GM12878 (cell line): ENCODE data around the gene OR2F2. TPM values are rescaled to one million over a fixed set of nuclear protein-coding genes. Genes with fewer than 3 reads are reported as not detected.

Source experiments
- ATAC-seq: fragments of 200-7000 bp; cut with Tn5 transposase; 3 replicates; pipeline ENCODE4 v1.9.1; 2020; ENCODE audit warnings: mild to moderate bottlenecking, moderate library complexity
- BruUV-seq: library from RNA; stranded (reverse); fragments of 400-500 nt; replicated peaks from 2 replicates; lab custom pipeline; 2021; lab: Mats Ljungman, UMichigan
- CTCF ChIA-PET: fragments of 300-600 bp; sonication (Branson Sonifier 250); formaldehyde crosslinking; extraction: SDS; loops from one replicate; lab custom pipeline; 2021; ENCODE audit warnings: inconsistent platforms; lab: Yijun Ruan, JAX
- POLR2A ChIA-PET: fragments of 350-600 bp; formaldehyde crosslinking; extraction: SDS; loops from one replicate; lab custom pipeline; 2021; ENCODE audit warnings: inconsistent platforms; lab: Charles Lee
- RAD21 ChIA-PET: fragments of 300-600 bp; sonication (Branson Sonifier 250); formaldehyde crosslinking; loops from one replicate; lab custom pipeline; 2023; ENCODE audit warnings: antibody characterized with exemption; ENCODE audit not compliant: unreplicated experiment; lab: Charles Lee
- SMC1A ChIA-PET: fragments of 300-600 bp; sonication (Branson Sonifier 250); formaldehyde crosslinking; loops from one replicate; lab custom pipeline; 2023; ENCODE audit not compliant: unreplicated experiment, uncharacterized antibody; lab: Charles Lee
- DNase-seq: peaks from one replicate; pipeline ENCODE4 v3.0.0-alpha.2; 2011; ENCODE audit warnings: low read depth, low spot score
- FAIRE-seq: peaks from 3 replicates; lab custom pipeline; 2011; peaks lifted over from hg19 to GRCh38; lab: Jason Lieb, UNC
- H2AFZ ChIP-seq: 2 replicates; pipeline ENCODE4 v1.6.0; 2011; ENCODE audit warnings: low read depth, low read length, control low read depth; ENCODE audit not compliant: control insufficient read depth
- H3K27ac ChIP-seq: 2 replicates; pipeline ENCODE4 v1.5.1; 2011; ENCODE audit warnings: control low read depth; ENCODE audit not compliant: control insufficient read depth, insufficient read depth
- H3K27me3 ChIP-seq, 2 experiments: replicated peaks in 1 of 2; 2 replicates each; pipeline versions ENCODE4 v1.6.0 to v1.6.1; 2011; ENCODE audit warnings: low read length in 1 of 2; ENCODE audit not compliant: control insufficient read depth in 2 of 2, insufficient read depth in 2 of 2
- H3K36me3 ChIP-seq, 2 experiments: 2 replicates each; pipeline ENCODE4 v1.5.1; 2011; ENCODE audit warnings: low read length in 1 of 2; ENCODE audit not compliant: control insufficient read depth in 2 of 2, insufficient read depth in 2 of 2
- H3K4me1 ChIP-seq: 2 replicates; pipeline ENCODE4 v1.6.1; 2011; ENCODE audit warnings: mild to moderate bottlenecking, low read length, moderate library complexity, mixed read lengths; ENCODE audit not compliant: control insufficient read depth, insufficient read depth
- H3K4me2 ChIP-seq: 2 replicates; pipeline ENCODE4 v1.6.0; 2011; ENCODE audit warnings: control low read depth; ENCODE audit not compliant: control insufficient read depth, insufficient read depth
- H3K4me3 ChIP-seq: fragments of 200-600 bp; sonication (generic); 2 replicates; pipeline ENCODE4 v1.5.1; 2016
- H3K79me2 ChIP-seq: 2 replicates; pipeline ENCODE4 v1.6.0; 2011; ENCODE audit warnings: low read length; ENCODE audit not compliant: control insufficient read depth, insufficient read depth
- H3K9ac ChIP-seq: 2 replicates; pipeline ENCODE4 v1.8.0; 2011; ENCODE audit warnings: low read length, control low read depth, mixed read lengths; ENCODE audit not compliant: control insufficient read depth, insufficient read depth
- H3K9me3 ChIP-seq: replicated peaks from 3 replicates; pipeline ENCODE4 v1.5.1; 2011; ENCODE audit warnings: mild to moderate bottlenecking, low read length; ENCODE audit not compliant: control insufficient read depth, insufficient read depth
- H4K20me1 ChIP-seq: 2 replicates; pipeline ENCODE4 v1.6.0; 2011; ENCODE audit not compliant: control insufficient read depth, insufficient read depth
- BRCA1 ChIP-seq: IDR thresholded peaks from 2 replicates; pipeline ENCODE4 v1.6.1; 2011; ENCODE audit warnings: low read depth, low read length, improper control_type of control experiment
- FOS ChIP-seq: IDR thresholded peaks from 3 replicates; pipeline ENCODE4 v1.6.1; 2011; ENCODE audit warnings: borderline replicate concordance; ENCODE audit not compliant: insufficient read length; ENCODE audit errors: extremely low read depth
- HDAC6 ChIP-seq: fragments of 200-600 bp; sonication (generic); IDR thresholded peaks from one replicate; pipeline ENCODE4 v1.8.0; 2017; ENCODE audit warnings: antibody characterized with exemption; ENCODE audit not compliant: unreplicated experiment
- NBN ChIP-seq: fragments of 450-650 bp; IDR thresholded peaks from 2 replicates; pipeline ENCODE4 v1.6.1; 2016
- NR2C2 ChIP-seq: IDR thresholded peaks from 2 replicates; pipeline ENCODE4 v1.6.1; 2011; ENCODE audit warnings: borderline replicate concordance, low read depth; ENCODE audit not compliant: control insufficient read depth, insufficient read length
- POU2F2 ChIP-seq: IDR thresholded peaks from 3 replicates; pipeline ENCODE4 v1.6.1; 2011; ENCODE audit warnings: low read depth, mild to moderate bottlenecking, low read length, borderline replicate concordance
- RCOR1 ChIP-seq: conservative IDR thresholded peaks from 2 replicates; pipeline ENCODE4 v1.6.1; 2012; ENCODE audit warnings: low read depth, low read length, improper control_type of control experiment
- STAT1 ChIP-seq: fragments of 450-650 bp; conservative IDR thresholded peaks from 2 replicates; pipeline ENCODE4 v1.6.1; 2014; ENCODE audit warnings: antibody characterized with exemption, mild to moderate bottlenecking
- TCF7 ChIP-seq: IDR thresholded peaks from 2 replicates; pipeline ENCODE4 v1.6.1; 2014; ENCODE audit warnings: antibody characterized with exemption, borderline replicate concordance
- USF1 ChIP-seq: IDR thresholded peaks from 2 replicates; pipeline ENCODE4 v1.6.1; 2011; ENCODE audit warnings: borderline replicate concordance, low read depth, mild to moderate bottlenecking, moderate library complexity, mixed read lengths, low read length; ENCODE audit not compliant: insufficient read depth; ENCODE audit errors: extremely low read length
- ZZZ3 ChIP-seq: IDR thresholded peaks from 2 replicates; pipeline ENCODE4 v1.6.1; 2011; ENCODE audit warnings: low read depth; ENCODE audit not compliant: control insufficient read depth, insufficient read length
- WGBS: methylation state at CpG from one replicate; pipeline ENCODE4 v1.1.6; 2016; ENCODE audit warnings: low lambda C conversion rate; ENCODE audit not compliant: insufficient replicate concordance, insufficient coverage; ENCODE audit errors: missing lambda C conversion rate; 5-methylcytosine and 5-hydroxymethylcytosine counted together
- in situ Hi-C: fragments of 300-500 bp; cut with MboI; formaldehyde crosslinking; loops from 9 replicates; pipeline ENCODE4 v1.14.3; 2018; ENCODE audit warnings: mixed read lengths
- intact Hi-C: fragments of 100-400 bp; cut with micrococcal nuclease; formaldehyde crosslinking; loops from one replicate; pipeline ENCODE4 v1.14.2; 2022; ENCODE audit not compliant: unreplicated experiment
- polyA plus RNA-seq, 11 experiments: library from polyadenylated mRNA; depleted of rRNA in 4 of 11; unstranded in 6 of 11; stranded (reverse) in 5 of 11; fragments of >200 nt; fragmentation: Nextera tagmentation in 4 of 11; fragmentation: Illumina TruSeq in 1 of 11; extraction: Ambion mirVana in 4 of 11; extraction: Trizol in 1 of 11; gene quantifications; 1 replicate in 1 of 11; 2 replicates in 10 of 11; pipeline versions ENCODE4 v1.2.1 to v1.2.3, GENCODE V29; 2011 to 2016; ENCODE audit warnings: inconsistent platforms in 2 of 11, missing spikeins in 2 of 11, low read depth in 1 of 11
- total RNA-seq, 4 experiments: library from RNA; depleted of rRNA in 3 of 4; stranded (reverse); fragments of >200 nt in 3 of 4; fragmentation: Illumina TruSeq in 1 of 4; extraction: Trizol in 1 of 4; gene quantifications; 2 replicates each; pipeline versions ENCODE4 v1.2.1 to v1.2.3, GENCODE V29; 2013 to 2021

OR2F2 gene
- total and polyA plus RNA-seq, 10 of the 15 experiments (the other 5 are each of a cell fraction or from before 2014, with no cell fraction given), result not detected

GRCh38 chr7:143886826-143887477 lies 48.1 kb upstream of the OR2F2 start:
- DNase-seq (no peak), FAIRE-seq (no peak), ATAC-seq (no peak)
- intact Hi-C loops (no loop called here), in situ Hi-C loops (no loop called here)
- ChIA-PET RAD21 (interaction anchor here (1.4 kb wide), 1 partner anchor 13 kb away, joined by 3 read pairs; no protein-coding TSS in a partner anchor), POLR2A (interaction anchor here (1.0 kb wide), 1 partner anchor 15 kb away, joined by 4 read pairs; the partner anchor contains the start of gene TCAF1), SMC1A (interaction anchor here (1.1 to 2.1 kb wide), 3 partner anchors 9 to 39 kb away, joined by 4 to 8 read pairs (median 7); no protein-coding TSS in a partner anchor), CTCF (interaction anchor here (2.9 to 7.0 kb wide), 2 partner anchors 14 to 241 kb away, joined by 8 to 65 read pairs; partner anchors contain the start of gene TCAF1)
- WGBS, result 57% methylated on average over 4 of the region's 6 CpGs
- Histone ChIP-seq H3K79me2 (no peaks in the 10 kb centered on the region), H3K4me1 (peaks cover 6% of the 10 kb centered on the region; the same call in 1 of the 2 replicates), H4K20me1 (no peaks in the 10 kb centered on the region), H3K9ac (no peak overlapping the region), H3K27me3 (no peaks in the 10 kb centered on the region), H3K36me3 (no peaks in the 10 kb centered on the region), H3K4me2 (no peak overlapping the region), H2AFZ (no peak overlapping the region), H3K9me3 (no peaks in the 10 kb centered on the region; the same call in 2 of the 3 replicates), H3K4me3 (no peak overlapping the region), H3K27ac (no peak overlapping the region)
- TF ChIP-seq BRCA1 (no peak), RCOR1 (no peak), HDAC6 (no peak), USF1 (no peak), FOS (no peak), ZZZ3 (no peak), TCF7 (no peak), NR2C2 (no peak), STAT1 (no peak), POU2F2 (no peak), NBN (no peak)
- BruUV-seq, result no TSS peak
